Stimulated activated naive CD8-positive, alpha-beta T cell treated with anti-CD3 and anti-CD28 coated beads, Interleukin-15, Interleukin-2, amounts not matched to agents 100 ng/mL and 50 ng/mL, for 24 hours (primary cell): Measurements from ENCODE around the gene MKI67.

Experiments used
- H3K27ac Mint-ChIP-seq: one replicate; pipeline ENCODE4 v1.8.0; 2021; ENCODE audit warnings: mild to moderate bottlenecking, mixed read lengths
- H3K27me3 Mint-ChIP-seq: one replicate; pipeline ENCODE4 v1.8.0; 2021; ENCODE audit warnings: mixed read lengths
- H3K36me3 Mint-ChIP-seq: one replicate; pipeline ENCODE4 v1.8.0; 2021; ENCODE audit warnings: low read depth, mixed read lengths
- H3K4me1 Mint-ChIP-seq: one replicate; pipeline ENCODE4 v1.8.0; 2021; ENCODE audit warnings: low read depth, mixed read lengths
- H3K4me3 Mint-ChIP-seq: one replicate; pipeline ENCODE4 v1.8.0; 2021; ENCODE audit warnings: mild to moderate bottlenecking, mixed read lengths
- H3K9me3 Mint-ChIP-seq: one replicate; pipeline ENCODE4 v1.8.0; 2021; ENCODE audit warnings: mixed read lengths

The MKI67 gene

GRCh38 chr10:128130051-128130450 lies 3.8 kb upstream of the MKI67 start:
- peaks cover 13% of the 10 kb centered on the region for H3K4me1 Mint-ChIP-seq
- H3K36me3 Mint-ChIP-seq, result peaks cover 5% of the 10 kb centered on the region
- no peak overlapping the region for H3K27ac Mint-ChIP-seq
- H3K9me3 Mint-ChIP-seq, result no peaks in the 10 kb centered on the region
- no peak overlapping the region for H3K4me3 Mint-ChIP-seq
- H3K27me3 Mint-ChIP-seq, result peaks cover 3% of the 10 kb centered on the region

GRCh38 chr10:128128582-128128981 lies 2.4 kb upstream of the MKI67 start:
- H3K27me3 Mint-ChIP-seq, result peaks cover 13% of the 10 kb centered on the region
- no peaks in the 10 kb centered on the region for H3K9me3 Mint-ChIP-seq
- peaks cover 28% of the 10 kb centered on the region for H3K4me1 Mint-ChIP-seq
- H3K36me3 Mint-ChIP-seq, result peaks cover 20% of the 10 kb centered on the region
- no peak overlapping the region for H3K4me3 Mint-ChIP-seq
- H3K27ac Mint-ChIP-seq, result no peak overlapping the region

- peak overlapping the region; percentile 98 for H3K4me3 Mint-ChIP-seq
- peaks cover 40% of the 10 kb centered on the region for H3K4me1 Mint-ChIP-seq
- H3K27ac Mint-ChIP-seq, result peak overlapping the region; percentile 89
- peaks cover 25% of the 10 kb centered on the region for H3K27me3 Mint-ChIP-seq
- H3K9me3 Mint-ChIP-seq, result no peaks in the 10 kb centered on the region
- H3K36me3 Mint-ChIP-seq, result peaks cover 48% of the 10 kb centered on the region
Measured at GRCh38 chr10:128125416-128125943, 743 bp downstream of the MKI67 start.

GRCh38 chr10:128124813-128125403 lies 1.3 kb downstream of the MKI67 start:
- Mint-ChIP-seq H3K4me1 (peaks cover 40% of the 10 kb centered on the region), H3K4me3 (peak overlapping the region; percentile 98), H3K27me3 (peaks cover 25% of the 10 kb centered on the region), H3K27ac (peak overlapping the region; percentile 89), H3K36me3 (peaks cover 52% of the 10 kb centered on the region), H3K9me3 (no peaks in the 10 kb centered on the region)

- Mint-ChIP-seq H3K36me3 (peaks cover 62% of the 10 kb centered on the region), H3K27ac (no peak overlapping the region), H3K4me1 (peaks cover 40% of the 10 kb centered on the region), H3K9me3 (no peaks in the 10 kb centered on the region), H3K27me3 (peaks cover 25% of the 10 kb centered on the region), H3K4me3 (peak overlapping the region; percentile 98)
Measured at GRCh38 chr10:128123846-128124245, 2.4 kb downstream of the MKI67 start.

GRCh38 chr10:128122931-128123330 lies 3.3 kb downstream of the MKI67 start:
- H3K27ac Mint-ChIP-seq, result no peak overlapping the region
- no peak overlapping the region for H3K4me3 Mint-ChIP-seq

GRCh38 chr10:128121750-128122412 lies 4.3 kb downstream of the MKI67 start:
- Mint-ChIP-seq H3K9me3 (no peaks in the 10 kb centered on the region), H3K36me3 (peaks cover 76% of the 10 kb centered on the region), H3K4me1 (peaks cover 35% of the 10 kb centered on the region), H3K27ac (no peak overlapping the region), H3K4me3 (no peak overlapping the region), H3K27me3 (peaks cover 25% of the 10 kb centered on the region)

More at GRCh38 chr10:128122931-128123330, 3.3 kb downstream of the MKI67 start:
- H3K4me1 Mint-ChIP-seq, result peaks cover 40% of the 10 kb centered on the region
- peaks cover 69% of the 10 kb centered on the region for H3K36me3 Mint-ChIP-seq
- H3K27me3 Mint-ChIP-seq, result peaks cover 25% of the 10 kb centered on the region
- no peaks in the 10 kb centered on the region for H3K9me3 Mint-ChIP-seq

GRCh38 chr10:128116851-128117615 lies 9.2 kb downstream of the MKI67 start:
- peaks cover 87% of the 10 kb centered on the region for H3K36me3 Mint-ChIP-seq
- no peak overlapping the region for H3K27ac Mint-ChIP-seq

GRCh38 chr10:128116187-128116586 lies 10.0 kb downstream of the MKI67 start:
- H3K9me3 Mint-ChIP-seq, result no peaks in the 10 kb centered on the region
- no peak overlapping the region for H3K4me3 Mint-ChIP-seq
- H3K27me3 Mint-ChIP-seq, result peaks cover 6% of the 10 kb centered on the region
- no peaks in the 10 kb centered on the region for H3K4me1 Mint-ChIP-seq
- H3K27ac Mint-ChIP-seq, result no peak overlapping the region
- peaks cover 90% of the 10 kb centered on the region for H3K36me3 Mint-ChIP-seq

More at GRCh38 chr10:128116851-128117615, 9.2 kb downstream of the MKI67 start:
- Mint-ChIP-seq H3K4me3 (no peak overlapping the region), H3K27me3 (peaks cover 6% of the 10 kb centered on the region), H3K4me1 (no peaks in the 10 kb centered on the region), H3K9me3 (no peaks in the 10 kb centered on the region)

- Mint-ChIP-seq H3K27me3 (no peaks in the 10 kb centered on the region), H3K36me3 (peaks cover 84% of the 10 kb centered on the region), H3K4me3 (no peak overlapping the region), H3K9me3 (no peaks in the 10 kb centered on the region), H3K27ac (no peak overlapping the region), H3K4me1 (no peaks in the 10 kb centered on the region)
Measured at GRCh38 chr10:128115356-128115755, 10.9 kb downstream of the MKI67 start.

- no peaks in the 10 kb centered on the region for H3K9me3 Mint-ChIP-seq
- no peak overlapping the region for H3K27ac Mint-ChIP-seq
- H3K4me3 Mint-ChIP-seq, result no peak overlapping the region
- no peaks in the 10 kb centered on the region for H3K27me3 Mint-ChIP-seq
- H3K36me3 Mint-ChIP-seq, result peaks cover 82% of the 10 kb centered on the region
- H3K4me1 Mint-ChIP-seq, result no peaks in the 10 kb centered on the region
Measured at GRCh38 chr10:128114901-128115300, 11.3 kb downstream of the MKI67 start.

GRCh38 chr10:128113026-128113425 lies 13.2 kb downstream of the MKI67 start:
- peaks cover 66% of the 10 kb centered on the region for H3K36me3 Mint-ChIP-seq
- no peak overlapping the region for H3K4me3 Mint-ChIP-seq
- no peaks in the 10 kb centered on the region for H3K4me1 Mint-ChIP-seq
- H3K27ac Mint-ChIP-seq, result no peak overlapping the region
- no peaks in the 10 kb centered on the region for H3K9me3 Mint-ChIP-seq
- H3K27me3 Mint-ChIP-seq, result no peaks in the 10 kb centered on the region

- H3K4me1 Mint-ChIP-seq, result no peaks in the 10 kb centered on the region
- peaks cover 56% of the 10 kb centered on the region for H3K36me3 Mint-ChIP-seq
- H3K4me3 Mint-ChIP-seq, result no peak overlapping the region
- no peaks in the 10 kb centered on the region for H3K27me3 Mint-ChIP-seq
- no peaks in the 10 kb centered on the region for H3K9me3 Mint-ChIP-seq
- no peak overlapping the region for H3K27ac Mint-ChIP-seq
Measured at GRCh38 chr10:128111696-128112095, 14.5 kb downstream of the MKI67 start.

- no peak overlapping the region for H3K27ac Mint-ChIP-seq
- no peak overlapping the region for H3K4me3 Mint-ChIP-seq
- H3K4me1 Mint-ChIP-seq, result no peaks in the 10 kb centered on the region
- no peaks in the 10 kb centered on the region for H3K9me3 Mint-ChIP-seq
- H3K27me3 Mint-ChIP-seq, result no peaks in the 10 kb centered on the region
- H3K36me3 Mint-ChIP-seq, result peaks cover 44% of the 10 kb centered on the region
Measured at GRCh38 chr10:128110339-128110738, 15.9 kb downstream of the MKI67 start.

- Mint-ChIP-seq H3K4me3 (no peak overlapping the region), H3K27ac (no peak overlapping the region), H3K9me3 (no peaks in the 10 kb centered on the region), H3K36me3 (peaks cover 38% of the 10 kb centered on the region), H3K4me1 (no peaks in the 10 kb centered on the region), H3K27me3 (no peaks in the 10 kb centered on the region)
Measured at GRCh38 chr10:128109707-128110106, 16.5 kb downstream of the MKI67 start.
